Spleen (tissue), 13 donors: ENCODE measurements around the gene HS3ST4. TPM values are rescaled to one million over a fixed set of nuclear protein-coding genes. Genes with fewer than 3 reads are reported as not detected.

Experiments
- DNase-seq: peaks from one replicate; pipeline ENCODE4 v3.0.0-alpha.2; 2020
- H3K27ac ChIP-seq, 8 donors: fragments of 200-600 bp; sonication (generic) in 7 of 8; 1 replicate in 4 of 8; 2 replicates in 4 of 8; pipeline versions ENCODE4 v1.5.0 to v1.8.0; 2016 to 2021; ENCODE audit warnings: inconsistent platforms in 4 of 8, mild to moderate bottlenecking in 4 of 8, moderate library complexity in 1 of 8
- H3K27me3 ChIP-seq, 7 donors: fragments of 200-600 bp; sonication (generic) in 6 of 7; replicated peaks in 1 of 7; 1 replicate in 4 of 7; 2 replicates in 3 of 7; pipeline versions ENCODE4 v1.5.0 to v1.8.0; 2016 to 2021; ENCODE audit warnings: inconsistent platforms in 3 of 7, mild to moderate bottlenecking in 1 of 7
- H3K36me3 ChIP-seq, 6 donors: fragments of 200-600 bp; sonication (generic) in 5 of 6; 1 replicate in 4 of 6; 2 replicates in 2 of 6; pipeline versions ENCODE4 v1.5.0 to v1.8.0; 2016 to 2021; ENCODE audit warnings: inconsistent platforms in 2 of 6
- H3K4me1 ChIP-seq, 6 donors: fragments of 200-600 bp; sonication (generic) in 5 of 6; 1 replicate in 3 of 6; 2 replicates in 3 of 6; pipeline versions ENCODE4 v1.5.0 to v1.8.0; 2016 to 2021; ENCODE audit warnings: inconsistent platforms in 3 of 6
- H3K4me3 ChIP-seq, 8 donors: fragments of 200-600 bp; sonication (generic) in 7 of 8; 1 replicate in 4 of 8; 2 replicates in 4 of 8; pipeline versions ENCODE4 v1.5.0 to v1.8.0; 2016 to 2021; ENCODE audit warnings: inconsistent platforms in 4 of 8, mild to moderate bottlenecking in 4 of 8, moderate library complexity in 2 of 8
- H3K9me3 ChIP-seq, 8 donors: fragments of 200-600 bp; sonication (generic) in 7 of 8; 1 replicate in 4 of 8; 2 replicates in 4 of 8; pipeline versions ENCODE4 v1.5.0 to v1.8.0; 2016 to 2021; ENCODE audit warnings: inconsistent platforms in 4 of 8
- CTCF ChIP-seq, 11 experiments: fragments of 200-600 bp in 7 of 11; fragments of 450-650 bp in 4 of 11; sonication (generic) in 4 of 11; IDR thresholded peaks in 8 of 11; conservative IDR thresholded peaks in 3 of 11; 1 replicate in 7 of 11; 2 replicates in 4 of 11; pipeline versions ENCODE4 v1.4.0 to v1.8.0; 2016 to 2021; ENCODE audit warnings: antibody characterized with exemption in 11 of 11, inconsistent platforms in 4 of 11, mild to moderate bottlenecking in 1 of 11
- POLR2A ChIP-seq, 3 donors: fragments of 450-650 bp; IDR thresholded peaks; one replicate each; pipeline ENCODE4 v1.5.1; 2017; ENCODE audit warnings: antibody characterized with exemption in 3 of 3, mild to moderate bottlenecking in 1 of 3
- POLR2AphosphoS5 ChIP-seq, 3 donors: sonication (generic); formaldehyde crosslinking; IDR thresholded peaks; one replicate each; pipeline ENCODE4 v1.5.1; 2017; ENCODE audit warnings: antibody characterized with exemption in 3 of 3
- WGBS, 5 donors: extraction: QIAGEN DNeasy Blood & Tissue Kit in 3 of 5; methylation state at CpG; one replicate each; pipeline versions ENCODE4 v1.1.5 to v1.1.7; 2013 to 2018; 5-methylcytosine and 5-hydroxymethylcytosine counted together
- intact Hi-C: fragments of 100-400 bp; cut with DNase I; formaldehyde crosslinking; loops from one replicate; pipeline ENCODE4 v1.15.0; 2023; ENCODE audit warnings: low total_unique reads
- long read RNA-seq, 2 donors: transcript quantifications; one replicate each; lab custom pipeline, GENCODE V29; 2026
- polyA plus RNA-seq, 3 donors: library from polyadenylated mRNA; stranded (reverse); fragments of 200-250 nt; gene quantifications; one replicate each; pipeline ENCODE4 v1.2.1, GENCODE V29; 2013
- total RNA-seq, 7 donors: library from RNA; depleted of rRNA in 3 of 7; stranded (reverse); fragments of >200 nt in 3 of 7; fragmentation: NEBNext Ultra II Directional in 4 of 7; extraction: Animal tissue kit (Norgen Biotek cat#: 25700) in 4 of 7; gene quantifications; one replicate each; pipeline versions ENCODE4 v1.1.0 to v1.2.1, GENCODE V29; 2016 to 2021
- donor health status: healthy with polysubstance abuse.
- donor health status: DM: no; HTN: no; CAD: no; lungs with moderate emphysema.
- donor health status: DM: no; HTN: no; CAD: no.
- donor health status: Bipolar disorder and iron deficiency.
- donor health status: healthy.
- donor health status: DM: no; HTN: no; CAD: no.
- donor health status: DM: yes; HTN: yes; CAD: no.

Gene HS3ST4
- total RNA-seq (1 to 10 TPM in 6 of 7 donors, under 1 TPM in 1; 0.60 to 4.2 (median 3.3) TPM), polyA plus RNA-seq (under 1 TPM; 0.08 to 0.61 (median 0.17) TPM)
- long read RNA-seq, donor 1 = 0 reads
- long read RNA-seq, donor 2 = 0 reads

- H3K27me3 ChIP-seq = peaks cover 4 to 81% (median 39%) of the 10 kb centered on the region in 7 donors
- no peak within 1 kb of the TSS for H3K27ac ChIP-seq
- peak within 1 kb of the TSS in 6 of 8 donors; percentile 8 to 63 (median 24) for H3K4me3 ChIP-seq
- H3K4me1 ChIP-seq = peaks cover 0 to 20% (median 9%) of the 10 kb centered on the region in 6 donors
- intact Hi-C loops = no loop called here
- DNase-seq = no peak
- TF ChIP-seq POLR2AphosphoS5 (IDR thresholded peaks at IDR 0.05) = no peak
- no peaks in the 10 kb centered on the region for H3K9me3 ChIP-seq
- 1 to 6% (median 2%) methylated on average over 20 to 58 of the region's 58 CpGs for WGBS, 5 donors
- no peaks in the 10 kb centered on the region for H3K36me3 ChIP-seq
Measured at GRCh38 chr16:25691519-25692091, at the start of gene HS3ST4. Gene HS3ST4 (plus strand): TSS chr16:25691959.

- Histone ChIP-seq H3K4me1 (no peaks in the 10 kb centered on the region), H3K9me3 (peaks cover 0 to 8% (median 0%) of the 10 kb centered on the region in 8 donors), H3K27ac (no peak overlapping the region), H3K4me3 (no peak overlapping the region), H3K27me3 (no peaks in the 10 kb centered on the region), H3K36me3 (no peaks in the 10 kb centered on the region)
- WGBS, 5 donors = 46 to 57% (median 47%) methylated on average over 4 of the region's 4 CpGs
- TF ChIP-seq POLR2AphosphoS5 (IDR thresholded peaks at IDR 0.05) (no peak), POLR2A (IDR thresholded peaks at IDR 0.05) (no peak), CTCF (IDR thresholded peaks at IDR 0.05 in 8 of 11, conservative IDR thresholded peaks at IDR 0.05 in 3 of 11) (no peak)
- intact Hi-C loops = no loop called here
- DNase-seq = no peak
Measured at GRCh38 chr16:25643633-25644032, 48.1 kb upstream of the HS3ST4 start.

DNA sequence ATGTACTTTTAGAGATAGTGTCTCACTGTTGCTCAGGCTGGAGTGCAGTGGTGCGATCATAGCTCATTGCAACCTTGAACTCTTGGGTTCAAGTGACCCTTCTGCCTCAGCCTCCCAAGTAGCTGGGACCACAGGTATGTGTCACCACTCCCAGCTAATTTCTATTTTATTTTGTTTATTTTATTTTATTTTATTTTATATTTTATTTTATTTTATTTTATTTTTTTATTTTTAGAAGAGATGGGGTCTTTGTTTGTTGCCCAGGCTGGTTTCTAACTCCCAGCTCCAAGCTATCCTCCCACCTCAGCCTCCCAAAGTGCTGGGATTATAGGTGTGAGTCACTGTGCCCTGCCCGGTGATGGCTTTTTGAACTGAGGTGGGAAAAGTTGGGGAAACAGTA is 35.1 kb upstream of the HS3ST4 start:
- no peak overlapping the region for H3K4me3 ChIP-seq
- peaks cover 0 to 10% (median 0%) of the 10 kb centered on the region in 8 donors for H3K9me3 ChIP-seq
- no peak for DNase-seq
- intact Hi-C loops = no loop called here
- WGBS, 5 donors = 84 to 97% (median 92%) methylated on average over 2 of the region's 2 CpGs
- no peak for TF ChIP-seq POLR2A (IDR thresholded peaks at IDR 0.05)
- TF ChIP-seq POLR2AphosphoS5 (IDR thresholded peaks at IDR 0.05) = no peak
- no peak for TF ChIP-seq CTCF (IDR thresholded peaks at IDR 0.05 in 8 of 11, conservative IDR thresholded peaks at IDR 0.05 in 3 of 11)
- H3K27me3 ChIP-seq = peaks cover 0 to 20% (median 0%) of the 10 kb centered on the region in 7 donors
- no peak overlapping the region for H3K27ac ChIP-seq
- H3K36me3 ChIP-seq = no peaks in the 10 kb centered on the region
- H3K4me1 ChIP-seq = no peaks in the 10 kb centered on the region

GRCh38 chr16:25676820-25677219 is 14.9 kb upstream of the HS3ST4 start:
- no peaks in the 10 kb centered on the region for H3K36me3 ChIP-seq
- no peak overlapping the region for H3K4me3 ChIP-seq
- 57 to 67% (median 61%) methylated on average over 2 of the region's 2 CpGs for WGBS, 5 donors
- H3K4me1 ChIP-seq = no peaks in the 10 kb centered on the region
- no peak overlapping the region for H3K27ac ChIP-seq
- intact Hi-C loops = no loop called here
- H3K27me3 ChIP-seq = peaks cover 0 to 3% (median 0%) of the 10 kb centered on the region in 7 donors
- DNase-seq = no peak
- TF ChIP-seq POLR2AphosphoS5 (IDR thresholded peaks at IDR 0.05) (no peak), POLR2A (IDR thresholded peaks at IDR 0.05) (no peak), CTCF (IDR thresholded peaks at IDR 0.05 in 8 of 11, conservative IDR thresholded peaks at IDR 0.05 in 3 of 11) (no peak)
- H3K9me3 ChIP-seq = no peaks in the 10 kb centered on the region
